ENCODE data around the gene TOM1L1.

TOM1L1 gene

GRCh38 chr17:54901230-54901822 is 674 bp downstream of the TOM1L1 start:
- H3K9me2 ChIP-seq (replicated peaks; ENCODE audit: control insufficient read depth, low read length): no peaks in the 10 kb centered on the region
- TF ChIP-seq CTCF (IDR thresholded peaks at IDR 0.05; ENCODE audit: low read depth, low read length, poor library complexity, severe bottlenecking) (no peak), EZH2phosphoT487 (IDR thresholded peaks at IDR 0.05; ENCODE audit: borderline replicate concordance, low read length) (no peak)
- no peak overlapping the region for H3K27ac ChIP-seq (ENCODE audit: low read depth, low read length)
- H3K4me2 ChIP-seq (ENCODE audit: low read length): no peak overlapping the region
- H3K4me1 ChIP-seq (ENCODE audit: control insufficient read depth, low read length): no peaks in the 10 kb centered on the region
- H3K79me2 ChIP-seq (ENCODE audit: control insufficient read depth, low read length): no peaks in the 10 kb centered on the region
- no peaks in the 10 kb centered on the region for H3F3A ChIP-seq (ENCODE audit: control insufficient read depth, insufficient read depth)
- no peaks in the 10 kb centered on the region for H3K9me3 ChIP-seq (ENCODE audit: control insufficient read depth, insufficient read depth, low read length)
- no peak overlapping the region for H3K4me3 ChIP-seq (ENCODE audit: low read length)
- no peaks in the 10 kb centered on the region for H4K20me1 ChIP-seq (ENCODE audit: control insufficient read depth, insufficient read depth, low read depth, low read length)
- no peaks in the 10 kb centered on the region for H3K36me3 ChIP-seq (ENCODE audit: control insufficient read depth, low read length)
- H3K27me3 ChIP-seq (ENCODE audit: control insufficient read depth, low read length): peaks cover 22% of the 10 kb centered on the region

- H3K4me2 ChIP-seq (ENCODE audit: low read length): no peak overlapping the region
- H3K4me3 ChIP-seq (ENCODE audit: low read length): no peak overlapping the region
- no peaks in the 10 kb centered on the region for H3K4me1 ChIP-seq (ENCODE audit: control insufficient read depth, low read length)
- peaks cover 22% of the 10 kb centered on the region for H3K27me3 ChIP-seq (ENCODE audit: control insufficient read depth, low read length)
- no peaks in the 10 kb centered on the region for H3K9me2 ChIP-seq (replicated peaks; ENCODE audit: control insufficient read depth, low read length)
- no peaks in the 10 kb centered on the region for H3F3A ChIP-seq (ENCODE audit: control insufficient read depth, insufficient read depth)
- no peaks in the 10 kb centered on the region for H3K36me3 ChIP-seq (ENCODE audit: control insufficient read depth, low read length)
- no peak overlapping the region for H3K27ac ChIP-seq (ENCODE audit: low read depth, low read length)
- TF ChIP-seq EZH2phosphoT487 (IDR thresholded peaks at IDR 0.05; ENCODE audit: borderline replicate concordance, low read length) (no peak), CTCF (IDR thresholded peaks at IDR 0.05; ENCODE audit: low read depth, low read length, poor library complexity, severe bottlenecking) (no peak)
- no peaks in the 10 kb centered on the region for H3K9me3 ChIP-seq (ENCODE audit: control insufficient read depth, insufficient read depth, low read length)
- H3K79me2 ChIP-seq (ENCODE audit: control insufficient read depth, low read length): no peaks in the 10 kb centered on the region
- H4K20me1 ChIP-seq (ENCODE audit: control insufficient read depth, insufficient read depth, low read depth, low read length): no peaks in the 10 kb centered on the region
These were observed 1.4 kb downstream of the TOM1L1 start for GRCh38 chr17:54902017-54902416.

GRCh38 chr17:54902611-54903010 is 2.0 kb downstream of the TOM1L1 start:
- Histone ChIP-seq H3F3A (ENCODE audit: control insufficient read depth, insufficient read depth) (no peaks in the 10 kb centered on the region), H3K36me3 (ENCODE audit: control insufficient read depth, low read length) (no peaks in the 10 kb centered on the region), H3K27ac (ENCODE audit: low read depth, low read length) (no peak overlapping the region), H3K4me2 (ENCODE audit: low read length) (no peak overlapping the region), H3K4me3 (ENCODE audit: low read length) (no peak overlapping the region), H3K79me2 (ENCODE audit: control insufficient read depth, low read length) (no peaks in the 10 kb centered on the region), H3K9me3 (ENCODE audit: control insufficient read depth, insufficient read depth, low read length) (no peaks in the 10 kb centered on the region), H3K4me1 (ENCODE audit: control insufficient read depth, low read length) (no peaks in the 10 kb centered on the region), H3K9me2 (replicated peaks; ENCODE audit: control insufficient read depth, low read length) (no peaks in the 10 kb centered on the region), H4K20me1 (ENCODE audit: control insufficient read depth, insufficient read depth, low read depth, low read length) (no peaks in the 10 kb centered on the region), H3K27me3 (ENCODE audit: control insufficient read depth, low read length) (peaks cover 22% of the 10 kb centered on the region)
- TF ChIP-seq CTCF (IDR thresholded peaks at IDR 0.05; ENCODE audit: low read depth, low read length, poor library complexity, severe bottlenecking): no peak
- no peak for TF ChIP-seq EZH2phosphoT487 (IDR thresholded peaks at IDR 0.05; ENCODE audit: borderline replicate concordance, low read length)

All from DOHH2 (cell line).